Epidermal melanocyte (primary cell): Measurements from ENCODE around the gene TMEM132C.

ENCODE experiments used
- DNase-seq: peaks from one replicate; pipeline ENCODE4 v3.0.0; 2011; ENCODE audit warnings: low spot score; ENCODE audit not compliant: insufficient read length

The TMEM132C gene

GRCh38 chr12:128657378-128657777, 390.4 kb downstream of the TMEM132C start:
- no peak for DNase-seq

GRCh38 chr12:128660532-128661225, 393.7 kb downstream of the TMEM132C start:
- DNase-seq: no peak

GRCh38 chr12:128661226-128661569, 394.2 kb downstream of the TMEM132C start:
- no peak for DNase-seq

DNA sequence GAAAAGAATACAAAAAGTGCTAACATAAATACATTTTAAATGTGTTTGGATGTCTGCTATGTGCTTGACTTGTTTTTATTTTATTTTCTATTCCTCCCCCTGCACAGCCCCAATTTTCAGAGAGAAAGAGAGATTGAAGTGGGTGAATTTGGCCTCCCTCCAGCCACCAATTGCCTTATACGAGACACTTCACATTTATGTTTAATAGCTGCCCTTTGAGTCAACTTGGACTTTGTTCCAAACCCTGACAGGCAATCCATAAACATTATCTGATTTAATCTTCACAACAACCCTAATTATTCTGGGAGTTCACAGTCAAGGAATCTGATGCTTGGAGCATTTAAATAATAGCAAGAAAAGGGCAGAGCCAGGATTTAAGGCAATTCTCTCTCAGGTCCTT, 395.1 kb downstream of the TMEM132C start:
- DNase-seq: no peak

DNA sequence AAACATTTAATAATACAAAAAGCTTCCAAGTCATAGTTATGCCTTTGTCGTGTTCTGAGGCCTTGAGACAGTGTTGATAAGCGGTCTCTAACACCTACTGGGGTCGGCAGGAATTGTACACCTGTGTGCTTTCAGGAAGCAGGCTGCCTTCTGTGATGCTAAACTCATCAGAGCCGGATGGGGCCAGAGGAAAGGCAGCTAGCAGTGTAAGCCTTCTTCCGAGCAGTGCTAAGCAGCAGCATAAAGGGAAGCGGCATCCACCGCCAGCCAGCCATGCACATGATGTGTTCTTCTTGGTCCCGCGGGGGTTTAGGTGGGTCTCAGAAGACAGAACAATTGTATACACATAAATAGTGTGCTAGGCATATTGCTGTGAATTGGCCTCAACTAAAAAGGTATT, 397.5 kb downstream of the TMEM132C start:
- no peak for DNase-seq

- no peak for DNase-seq
Observed at GRCh38 chr12:128667193-128667592, 400.2 kb downstream of the TMEM132C start.

DNA sequence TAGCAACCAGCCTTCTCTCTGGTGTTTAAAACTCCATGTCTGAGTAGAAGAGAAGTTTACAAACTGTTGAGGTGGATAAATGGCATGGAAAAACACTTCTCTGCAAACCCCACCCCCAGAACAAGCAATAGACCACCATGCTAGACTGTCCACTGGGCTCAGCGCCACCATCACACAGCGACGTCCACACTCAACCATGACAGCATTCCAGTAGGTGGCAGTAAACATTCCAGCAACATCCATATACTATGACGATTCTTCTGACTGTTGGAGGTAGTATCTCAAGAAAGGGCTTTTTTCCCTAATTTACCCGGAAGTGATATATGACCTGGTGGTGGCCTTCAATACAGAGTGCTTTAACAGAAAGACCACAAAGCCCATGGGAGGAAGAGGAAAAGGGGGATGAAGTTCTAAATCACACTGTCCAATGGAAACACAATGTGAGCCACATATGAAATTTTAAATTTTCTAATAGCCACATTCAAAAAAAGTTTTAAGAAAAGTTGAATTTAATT, 404.6 kb downstream of the TMEM132C start:
- no peak for DNase-seq

GRCh38 chr12:128672428-128672827, 405.5 kb downstream of the TMEM132C start:
- DNase-seq: no peak

GRCh38 chr12:128672893-128673292, 405.9 kb downstream of the TMEM132C start:
- DNase-seq: no peak

GRCh38 chr12:128675576-128675975, 408.6 kb downstream of the TMEM132C start:
- no peak for DNase-seq

- no peak for DNase-seq
Observed at GRCh38 chr12:128680555-128680954, 413.6 kb downstream of the TMEM132C start.

- no peak for DNase-seq
Observed at GRCh38 chr12:128682548-128683275, 415.7 kb downstream of the TMEM132C start.

DNA sequence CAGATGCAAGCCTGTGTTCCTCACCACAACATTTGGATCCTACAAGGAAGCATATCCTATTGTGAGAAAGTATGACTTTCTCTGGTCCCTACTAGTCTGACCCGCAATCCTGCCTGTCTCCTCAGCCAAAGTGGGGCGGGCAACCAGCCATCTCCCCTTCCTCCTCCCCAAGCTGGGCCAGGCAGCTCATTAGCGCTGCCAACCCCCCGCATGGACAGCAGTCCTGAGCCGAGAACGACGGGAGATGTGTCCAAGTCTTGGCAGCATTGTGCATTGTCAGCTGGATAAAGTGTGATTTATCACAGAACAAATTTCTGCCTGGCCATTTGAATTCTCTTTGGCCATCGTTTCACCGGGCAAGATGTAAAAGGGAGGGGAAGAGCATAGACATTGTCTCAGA, 417.4 kb downstream of the TMEM132C start:
- DNase-seq: no peak

GRCh38 chr12:128685903-128686475, 419.0 kb downstream of the TMEM132C start:
- DNase-seq: no peak

DNA sequence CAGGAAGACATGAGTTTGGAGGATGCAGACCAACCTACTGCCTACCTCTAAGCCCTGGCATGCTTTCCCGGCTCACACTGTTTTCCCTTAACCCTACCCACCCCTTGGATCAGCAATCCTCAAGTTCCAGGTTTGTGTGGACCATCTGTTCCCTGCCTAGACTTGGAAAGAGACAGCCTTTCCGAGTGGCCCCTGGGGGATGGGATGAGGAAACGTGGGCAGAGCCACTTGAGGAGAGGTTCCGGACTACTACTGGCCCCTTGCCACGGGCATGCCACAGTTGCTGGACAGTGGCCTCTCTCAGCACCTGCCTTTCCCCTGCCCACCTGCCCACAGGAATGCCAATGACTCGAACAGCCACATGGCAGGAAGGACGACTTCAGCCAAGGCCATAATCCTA, 420.9 kb downstream of the TMEM132C start:
- DNase-seq: no peak

GRCh38 chr12:128690641-128691040, 423.7 kb downstream of the TMEM132C start:
- no peak for DNase-seq

GRCh38 chr12:128693115-128693514, 426.1 kb downstream of the TMEM132C start:
- no peak for DNase-seq

- no peak for DNase-seq
Observed at GRCh38 chr12:128693771-128694170, 426.8 kb downstream of the TMEM132C start.

- DNase-seq: no peak
Observed at GRCh38 chr12:128694445-128694844, 427.5 kb downstream of the TMEM132C start.

DNA sequence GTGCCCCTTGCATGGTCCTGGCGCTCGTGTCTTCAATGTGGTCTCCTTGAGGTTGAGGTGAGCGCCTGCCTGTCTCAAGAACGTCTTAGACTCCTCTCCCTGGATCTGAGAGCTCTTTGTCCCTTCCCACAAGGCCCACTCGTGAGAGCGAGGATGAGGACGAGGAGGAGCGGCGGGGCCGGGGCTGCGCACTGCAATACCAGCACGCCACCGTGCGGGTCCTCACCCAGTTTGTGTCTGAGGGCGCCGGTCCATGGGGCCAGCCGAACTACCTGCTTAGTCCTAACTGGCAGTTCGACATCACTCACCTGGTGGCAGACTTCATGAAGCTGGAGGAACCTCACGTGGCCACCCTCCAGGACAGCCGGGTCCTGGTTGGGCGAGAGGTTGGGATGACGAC, 428.7 kb downstream of the TMEM132C start:
- DNase-seq: no peak

DNA sequence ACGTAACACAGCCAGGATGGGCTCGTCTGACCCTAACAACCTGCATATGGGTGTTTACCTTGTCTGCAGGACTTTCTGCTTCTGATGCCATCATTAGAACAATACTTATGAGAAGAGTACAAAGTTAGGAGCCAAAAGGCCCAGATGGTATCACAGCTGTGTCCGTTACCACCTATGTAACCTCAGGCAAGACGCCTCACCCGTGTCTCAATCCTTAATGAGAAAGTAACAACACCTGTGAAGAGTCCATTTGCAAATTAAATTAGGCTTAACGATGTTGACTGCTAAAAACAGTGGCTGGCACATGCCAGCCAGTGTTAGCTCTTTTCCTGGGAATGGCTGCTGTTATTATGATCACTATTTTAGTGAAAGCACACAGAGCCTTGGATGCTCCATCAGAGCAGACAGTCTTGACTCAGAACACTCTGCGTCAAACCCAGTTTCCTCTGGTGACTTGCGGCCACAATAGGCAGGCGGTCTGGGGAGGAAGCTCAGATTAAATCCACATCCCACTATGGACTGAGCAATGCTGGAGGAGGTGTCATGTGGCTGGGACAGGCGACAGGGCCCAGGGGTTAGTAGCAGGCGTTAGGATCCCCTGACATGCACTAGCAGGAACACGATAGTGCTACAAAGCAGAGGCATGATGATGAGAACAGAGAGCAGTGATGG, 431.5 kb downstream of the TMEM132C start:
- no peak for DNase-seq

- no peak for DNase-seq
Observed at GRCh38 chr12:128699106-128699505, 432.1 kb downstream of the TMEM132C start.
